NCI-H2196 (cell line): ENCODE data around the gene SLC25A41.
A peak's percentile ranks its signal among the peaks of the same experiment; 100 is the strongest.
"Not testable (repeated sequence)": the region's sequence is repeated elsewhere in the genome, so short reads cannot be mapped to it uniquely, and the experiment has no call there.

Experiments used
- DNase-seq: peaks from one replicate; lab custom pipeline; 2025; ENCODE audit not compliant: unreplicated experiment; lab: John Stamatoyannopoulos, UW

SLC25A41 gene

GRCh38 chr19:6412061-6412446 is 21.5 kb downstream of the SLC25A41 start:
- DNase-seq = no peak

- no peak for DNase-seq
Measured at GRCh38 chr19:6409346-6409745, 24.2 kb downstream of the SLC25A41 start.

DNA sequence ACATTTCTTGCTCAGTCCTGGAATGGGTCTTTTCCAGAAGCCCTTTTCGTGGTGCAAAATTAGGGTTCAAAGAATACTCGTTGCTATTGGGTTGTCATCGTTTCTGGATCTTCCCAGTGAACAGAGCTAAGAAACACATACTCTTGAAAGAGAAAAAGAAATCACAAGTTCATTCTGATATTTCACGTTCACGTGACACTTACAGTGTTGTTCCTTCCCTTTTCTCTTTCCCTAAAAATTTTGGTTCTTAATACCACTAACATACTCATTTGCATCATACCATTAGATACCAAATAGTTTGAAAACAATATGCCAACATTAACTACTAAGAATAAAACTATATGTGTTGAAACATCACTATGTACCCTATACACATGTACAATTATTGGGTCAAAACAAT is 27.2 kb downstream of the SLC25A41 start:
- no peak for DNase-seq

DNA sequence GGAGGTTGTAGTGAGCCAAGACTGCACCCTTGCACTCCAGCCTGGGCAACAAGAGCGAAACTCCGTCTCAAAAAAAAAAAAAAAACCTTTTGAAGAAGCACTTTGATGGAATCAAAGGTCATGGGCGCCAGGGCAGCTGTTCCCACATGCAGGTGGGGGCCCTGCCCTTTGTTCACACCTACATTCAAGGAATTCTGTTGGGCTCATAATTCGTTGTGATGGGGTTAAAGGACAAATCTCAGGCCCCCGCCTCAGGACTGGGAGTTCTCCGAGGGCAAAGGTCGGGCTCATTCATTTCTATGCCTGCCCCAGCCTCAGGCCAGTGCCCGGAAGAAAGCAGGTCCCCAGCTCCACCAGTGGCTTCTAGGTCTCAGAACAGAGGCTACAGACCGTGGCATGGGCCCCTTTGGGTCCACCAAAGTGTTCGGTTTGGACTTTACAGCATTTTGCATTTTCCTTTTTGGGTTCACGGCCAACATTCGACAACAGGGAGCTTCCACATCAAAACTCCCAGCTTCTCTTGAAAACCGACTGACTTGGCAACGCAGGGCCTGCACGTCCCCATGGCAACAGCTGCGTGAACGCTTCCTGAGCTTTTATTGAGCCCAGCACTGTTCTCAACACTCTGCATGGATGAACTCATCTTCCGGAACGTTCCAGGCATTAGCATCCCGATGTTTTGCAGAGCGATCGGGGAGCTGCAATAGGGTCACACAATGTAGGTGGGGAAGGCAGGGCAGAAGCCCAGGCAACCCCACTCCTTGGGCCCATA is 30.5 kb downstream of the SLC25A41 start:
- DNase-seq = no peak

DNA sequence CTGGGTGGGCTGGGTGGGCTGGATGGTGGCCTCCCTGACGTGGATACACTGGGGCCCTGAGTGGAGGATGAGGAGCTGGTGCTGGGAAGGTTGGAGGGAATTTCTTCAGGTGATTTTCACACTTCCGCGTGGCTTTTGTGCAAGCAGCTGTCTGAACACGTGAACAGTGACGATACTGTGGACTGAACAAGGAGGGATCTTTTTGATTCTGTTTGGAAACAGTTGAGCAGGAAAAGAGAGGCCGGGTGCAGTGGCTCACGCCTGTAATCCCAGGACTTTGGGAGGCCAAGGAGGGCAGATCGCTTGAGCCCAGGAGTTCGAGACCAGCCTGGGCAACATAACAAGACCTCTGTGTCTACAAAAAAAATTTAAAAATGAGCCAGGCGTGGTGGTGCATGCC is 31.5 kb downstream of the SLC25A41 start:
- DNase-seq = no peak

GRCh38 chr19:6400062-6400944 is 33.3 kb downstream of the SLC25A41 start:
- not testable (repeated sequence) for DNase-seq

- DNase-seq = no peak
Measured at GRCh38 chr19:6396305-6396704, 37.3 kb downstream of the SLC25A41 start.

DNA sequence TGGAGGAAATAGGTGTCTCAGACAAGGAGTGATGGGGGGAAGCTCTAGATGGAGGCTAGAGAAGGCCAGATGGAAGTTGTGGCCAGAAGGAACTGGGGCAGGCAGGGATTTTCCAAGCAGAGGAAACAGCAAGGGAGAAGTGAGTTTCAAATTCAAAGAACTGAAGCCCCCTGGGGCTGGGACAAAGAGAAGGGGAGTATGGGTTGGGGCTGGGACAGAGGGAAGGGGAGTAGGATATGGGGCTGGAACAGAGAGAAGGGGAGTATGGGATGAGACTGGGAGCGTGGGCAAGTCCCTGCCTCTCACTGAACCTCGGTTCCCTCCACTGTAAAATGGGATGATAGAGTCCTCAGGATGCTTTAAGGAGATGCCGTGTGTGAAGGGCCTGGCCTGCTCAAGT is 38.7 kb downstream of the SLC25A41 start:
- no peak for DNase-seq

- no peak for DNase-seq
Measured at GRCh38 chr19:6393983-6394412, 39.6 kb downstream of the SLC25A41 start.

GRCh38 chr19:6393074-6393982 is 40.2 kb downstream of the SLC25A41 start, which contains the start of gene GTF2F1:
Gene GTF2F1 (minus strand): TSS chr19:6393164. CDS start chr19:6392995, 169 bp downstream.
- DNase-seq = peak; percentile 96

- DNase-seq = no peak
Measured at GRCh38 chr19:6392221-6393073, 41.1 kb downstream of the SLC25A41 start.

DNA sequence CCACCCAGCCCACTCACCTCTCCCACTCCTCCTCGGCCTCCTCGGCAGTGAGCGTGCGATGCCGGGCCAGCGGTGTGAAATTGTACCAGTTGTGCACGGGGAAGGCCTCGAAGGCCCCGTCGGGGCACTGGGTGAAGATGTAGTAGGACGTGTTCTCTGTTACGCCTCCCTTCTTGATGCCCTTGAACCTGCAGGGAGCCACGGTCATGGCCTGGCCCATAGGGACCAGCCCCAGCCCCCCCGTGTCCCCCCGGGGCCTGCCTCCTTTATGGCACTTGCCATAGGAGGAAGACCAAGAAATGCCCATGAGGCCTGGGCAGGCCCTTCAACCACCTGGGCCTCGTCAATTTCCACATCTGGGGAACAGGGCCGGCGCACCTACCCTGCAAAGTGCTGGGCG is 46.2 kb downstream of the SLC25A41 start:
- DNase-seq = no peak

- DNase-seq = no peak
Measured at GRCh38 chr19:6384381-6384780, 49.2 kb downstream of the SLC25A41 start.

- no peak for DNase-seq
Measured at GRCh38 chr19:6383188-6383587, 50.4 kb downstream of the SLC25A41 start.

DNA sequence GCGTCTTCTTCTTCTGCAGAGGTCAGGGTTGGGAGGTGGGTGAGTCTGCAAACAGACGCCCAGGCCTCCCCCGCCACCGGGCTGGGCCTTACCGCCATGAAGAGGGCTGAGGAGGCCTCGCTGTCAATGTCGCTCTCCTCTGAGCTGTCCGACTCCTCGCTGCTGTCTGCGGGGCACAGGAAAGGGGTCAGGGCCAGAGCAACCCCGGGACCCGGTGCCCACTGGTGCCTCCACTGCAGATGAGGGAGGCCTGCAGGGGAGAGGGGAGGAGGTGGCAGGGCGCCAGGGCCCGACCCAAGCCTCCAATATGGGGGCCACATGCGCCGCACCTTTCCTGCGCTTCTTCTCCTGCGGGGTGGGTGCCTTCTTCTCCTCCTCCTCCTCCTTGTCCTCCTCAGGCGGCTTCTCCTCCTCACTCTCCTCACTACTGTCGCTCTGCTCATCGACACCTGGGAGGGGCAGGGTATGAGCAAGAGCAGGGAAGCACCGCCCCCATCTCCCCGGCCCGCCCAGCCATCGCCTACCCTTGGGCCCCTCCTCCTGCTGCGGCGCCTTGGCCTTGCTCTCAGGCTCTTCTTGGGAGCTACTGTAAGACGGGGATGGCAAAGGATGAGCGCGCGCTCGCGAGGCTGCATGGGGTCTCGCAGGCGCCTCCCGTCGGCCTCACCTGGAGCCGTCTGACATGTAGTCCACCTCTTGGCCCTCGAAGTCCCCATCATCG is 52.4 kb downstream of the SLC25A41 start:
- DNase-seq = no peak

DNA sequence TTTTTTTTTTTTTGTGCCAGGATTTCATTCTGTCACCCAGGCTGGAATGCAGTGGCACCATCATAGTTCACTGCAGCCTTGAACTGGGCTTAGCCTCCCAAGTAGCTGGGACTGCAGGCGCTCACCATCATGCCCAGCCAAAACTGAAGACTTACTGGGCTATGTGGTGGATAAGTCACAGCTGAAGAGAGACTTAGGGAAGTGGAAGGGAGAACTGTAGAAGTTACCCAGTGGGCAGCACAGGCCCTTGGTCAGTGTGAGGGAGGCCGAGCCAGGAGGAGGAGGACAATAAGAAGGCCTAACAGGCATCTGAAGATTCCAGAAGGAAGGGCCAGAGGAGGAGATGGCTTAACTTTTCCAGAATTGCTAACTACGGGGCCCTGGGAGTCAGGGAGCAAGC is 53.8 kb downstream of the SLC25A41 start:
- no peak for DNase-seq

GRCh38 chr19:6378486-6378885 is 55.1 kb downstream of the SLC25A41 start:
- no peak for DNase-seq

DNA sequence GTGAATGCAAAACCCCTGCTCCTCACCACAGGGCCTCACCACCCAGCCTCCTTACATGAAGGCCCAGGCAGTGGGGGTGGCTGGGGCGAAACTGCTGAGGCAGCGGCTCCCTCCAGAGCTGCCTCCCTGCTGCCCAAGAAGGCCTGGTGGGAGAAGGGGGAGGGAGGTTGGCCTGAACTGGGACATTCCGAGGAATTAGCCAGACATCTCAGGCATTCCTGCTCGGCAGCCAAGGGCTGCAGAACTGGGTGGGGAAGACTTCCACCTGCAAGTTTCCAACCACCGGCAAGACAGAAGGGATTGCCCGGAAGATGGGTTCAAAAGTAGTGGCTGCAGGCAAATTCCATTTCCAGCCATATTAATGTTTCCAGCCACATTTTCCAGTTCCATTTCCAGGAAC is 55.5 kb downstream of the SLC25A41 start:
- DNase-seq = no peak

DNA sequence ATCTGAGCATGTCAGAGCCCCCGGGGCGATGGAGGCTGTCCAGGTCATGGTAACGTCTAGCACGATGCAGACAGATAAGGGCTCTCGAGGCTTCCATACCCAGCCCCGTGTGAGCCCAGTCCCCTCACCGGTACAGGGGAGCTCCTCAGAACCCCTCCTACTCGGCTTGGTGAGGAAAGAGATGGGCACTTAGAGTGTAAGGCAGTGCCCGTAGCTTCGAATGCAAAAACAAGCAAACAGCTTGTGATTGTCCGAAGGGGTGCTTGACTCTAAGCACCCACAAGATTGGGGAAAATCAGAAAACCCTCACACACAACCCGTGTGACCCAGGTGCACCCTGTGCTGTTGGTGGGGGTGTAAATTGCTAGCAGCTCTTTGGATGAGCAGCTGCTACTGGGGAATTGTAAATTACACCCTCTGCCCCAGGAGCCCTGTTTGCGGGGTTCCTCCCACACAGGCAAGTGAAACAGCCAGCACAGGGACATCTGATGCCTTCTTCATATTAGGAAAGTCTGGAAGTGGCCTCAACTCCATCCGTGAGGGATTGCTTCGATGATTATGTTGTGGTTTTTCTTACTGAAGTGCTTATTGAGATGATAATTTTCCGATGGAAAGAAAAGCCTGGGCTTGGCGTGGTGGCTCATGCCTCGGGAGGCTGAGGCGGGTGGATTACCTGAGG is 56.9 kb downstream of the SLC25A41 start:
- no peak for DNase-seq
